Subcutaneous adipose tissue (tissue), 4 donors: ENCODE measurements around the gene CARD11. TPM values are rescaled to one million over a fixed set of nuclear protein-coding genes. Genes with fewer than 3 reads are reported as not detected.

ENCODE experiments used
- CTCF ChIP-seq: fragments of 450-650 bp; IDR thresholded peaks from one replicate; pipeline ENCODE4 v1.5.1; 2016; ENCODE audit warnings: low read depth, mild to moderate bottlenecking, control low read depth, antibody characterized with exemption, moderate library complexity
- total RNA-seq, 4 donors: library from RNA; depleted of rRNA; stranded (reverse); fragments of >200 nt; gene quantifications; one replicate each; pipeline ENCODE4 v1.1.0, GENCODE V29; 2016

Gene CARD11
- total RNA-seq, 4 donors from 2014 or later = 0.57 to 1.2 (median 0.77) TPM

- TF ChIP-seq CTCF = no peak
Measured at GRCh38 chr7:2884161-2884560, 159.5 kb downstream of the CARD11 start.

- TF ChIP-seq CTCF = no peak
Measured at GRCh38 chr7:2883101-2883500, 160.6 kb downstream of the CARD11 start.

- TF ChIP-seq CTCF = no peak
Measured at GRCh38 chr7:2882111-2882510, 161.6 kb downstream of the CARD11 start.

GRCh38 chr7:2880874-2881533, 162.7 kb downstream of the CARD11 start:
- TF ChIP-seq CTCF = no peak

GRCh38 chr7:2880051-2880450, 163.6 kb downstream of the CARD11 start:
- TF ChIP-seq CTCF = no peak

GRCh38 chr7:2879354-2879753, 164.3 kb downstream of the CARD11 start:
- no peak for TF ChIP-seq CTCF

- TF ChIP-seq CTCF = no peak
Measured at GRCh38 chr7:2878306-2878705, 165.4 kb downstream of the CARD11 start.
